K562 (cell line): ENCODE results near the gene MAST1. TPM values are rescaled to one million over a fixed set of nuclear protein-coding genes. Genes with fewer than 3 reads are reported as not detected.
"Not testable (repeated sequence)": the region's sequence is repeated elsewhere in the genome, so short reads cannot be mapped to it uniquely, and the experiment has no call there.

ENCODE experiments used
- ATAC-seq: fragments of 200-7000 bp; cut with Tn5 transposase; 3 replicates; pipeline ENCODE4 v1.9.1; 2020; ENCODE audit warnings: moderate library complexity
- BruUV-seq: library from RNA; stranded (reverse); fragments of 400-500 nt; replicated peaks from 2 replicates; lab custom pipeline; 2021; lab: Mats Ljungman, UMichigan
- CTCF ChIA-PET: fragments of 300-600 bp; formaldehyde crosslinking; extraction: SDS; loops from one replicate; lab custom pipeline; 2021; ENCODE audit warnings: low intra/inter-chr PET ratio; lab: Yijun Ruan, JAX
- POLR2A ChIA-PET: fragments of 300-600, 350-650 bp; sonication (Branson Sonifier 250); formaldehyde crosslinking; extraction: SDS; loops from one replicate; lab custom pipeline; 2021; ENCODE audit warnings: antibody characterized with exemption, inconsistent platforms; lab: Yijun Ruan, JAX
- DNase-seq, 4 experiments: peaks; one replicate each; pipeline versions ENCODE4 v3.0.0 to v3.0.0-alpha.2; 2011 to 2018; ENCODE audit warnings: low spot score in 3 of 4, mixed read lengths in 3 of 4; ENCODE audit errors: extremely low read depth in 1 of 4
- FAIRE-seq: peaks from 2 replicates; lab custom pipeline; 2011; peaks lifted over from hg19 to GRCh38; lab: Jason Lieb, UNC
- H2AFZ ChIP-seq: 2 replicates; pipeline ENCODE4 v1.6.0; 2011; ENCODE audit warnings: low read depth, low read length, control low read depth, inconsistent platforms
- H3K27ac ChIP-seq: fragments of 200-600 bp; 3 replicates; pipeline ENCODE4 v1.8.0; 2011; ENCODE audit warnings: low read depth, mild to moderate bottlenecking, control low read depth, inconsistent platforms, low read length, moderate library complexity, mixed read lengths; ENCODE audit errors: extremely low read depth
- H3K27me3 ChIP-seq, 2 experiments: fragments of 300-600 bp in 1 of 2; 2 replicates in 1 of 2; 3 replicates in 1 of 2; pipeline versions ENCODE4 v1.6.0 to v1.8.0; 2011; ENCODE audit warnings: inconsistent platforms in 2 of 2, low read length in 2 of 2, mild to moderate bottlenecking in 1 of 2, mixed read lengths in 1 of 2, moderate library complexity in 1 of 2; ENCODE audit not compliant: control insufficient read depth in 2 of 2, insufficient read depth in 2 of 2
- H3K36me3 ChIP-seq: fragments of 300-600 bp; 3 replicates; pipeline ENCODE4 v1.8.0; 2011; ENCODE audit warnings: mild to moderate bottlenecking, low read length, inconsistent platforms; ENCODE audit not compliant: control insufficient read depth, insufficient read depth
- H3K4me1 ChIP-seq, 2 experiments: fragments of 200-600 bp in 1 of 2; replicated peaks in 1 of 2; 2 replicates in 1 of 2; 3 replicates in 1 of 2; pipeline versions ENCODE4 v1.5.1 to v1.8.0; 2011; ENCODE audit warnings: inconsistent platforms in 2 of 2, low read length in 2 of 2, mild to moderate bottlenecking in 1 of 2, mixed read lengths in 1 of 2, moderate library complexity in 1 of 2; ENCODE audit not compliant: control insufficient read depth in 2 of 2, insufficient read depth in 2 of 2
- H3K4me2 ChIP-seq: 2 replicates; pipeline ENCODE4 v1.6.1; 2011; ENCODE audit warnings: low read length, control low read depth, inconsistent platforms, mixed read lengths; ENCODE audit not compliant: insufficient read depth
- H3K4me3 ChIP-seq: fragments of 200-600 bp; sonication (generic), shearing (Covaris generic); 2 replicates; pipeline ENCODE4 v1.5.1; 2016; ENCODE audit warnings: control low read depth, inconsistent platforms
- H3K79me2 ChIP-seq: fragments of 200-600 bp; 3 replicates; pipeline ENCODE4 v1.8.0; 2011; ENCODE audit warnings: low read length, inconsistent platforms; ENCODE audit not compliant: control insufficient read depth, insufficient read depth
- H3K9ac ChIP-seq, 2 experiments: 2 replicates each; pipeline versions ENCODE4 v1.6.0 to v1.6.1; 2011; ENCODE audit warnings: low read depth in 2 of 2, low read length in 2 of 2, control low read depth in 1 of 2, inconsistent platforms in 1 of 2, mild to moderate bottlenecking in 1 of 2, mixed read lengths in 1 of 2; ENCODE audit not compliant: insufficient read depth in 1 of 2
- H3K9me1 ChIP-seq: one replicate; pipeline ENCODE4 v1.6.0; 2011; ENCODE audit warnings: inconsistent platforms, mild to moderate bottlenecking, low read length, moderate library complexity; ENCODE audit not compliant: control insufficient read depth, insufficient read depth
- H3K9me3 ChIP-seq: replicated peaks from 2 replicates; pipeline ENCODE4 v1.5.1; 2011; ENCODE audit warnings: low read depth, low read length, inconsistent platforms; ENCODE audit not compliant: control insufficient read depth, insufficient read depth
- H4K20me1 ChIP-seq: replicated peaks from 2 replicates; pipeline ENCODE4 v1.6.1; 2011; ENCODE audit warnings: low read length, inconsistent platforms, mixed read lengths; ENCODE audit not compliant: control insufficient read depth, insufficient read depth
- C11orf30 ChIP-seq: fragments of 450-650 bp; IDR thresholded peaks from 2 replicates; pipeline ENCODE4 v1.6.1; 2016; ENCODE audit warnings: low read depth, mild to moderate bottlenecking
- MAFG ChIP-seq: fragments of 450-650 bp; conservative IDR thresholded peaks from 2 replicates; pipeline ENCODE4 v1.6.1; 2016; ENCODE audit warnings: missing genetic modification characterization, missing compliant biosample characterization
- MXI1 ChIP-seq: IDR thresholded peaks from 2 replicates; pipeline ENCODE4 v1.6.1; 2011; ENCODE audit warnings: low read depth, mild to moderate bottlenecking, improper control_type of control experiment, low read length
- POLR2H ChIP-seq: IDR thresholded peaks from 2 replicates; pipeline ENCODE4 v1.6.1; 2016; ENCODE audit warnings: missing genetic modification characterization, low read depth, mild to moderate bottlenecking, control low read depth, missing compliant biosample characterization, moderate library complexity
- UBTF ChIP-seq, 2 experiments: IDR thresholded peaks; 2 replicates each; pipeline ENCODE4 v1.6.1; 2012; ENCODE audit warnings: improper control_type of control experiment in 2 of 2, low read depth in 2 of 2, low read length in 2 of 2, borderline replicate concordance in 1 of 2
- ZNF174 ChIP-seq: fragments of 250-450 bp; sonication (Bioruptor Pico); IDR thresholded peaks from 2 replicates; pipeline ENCODE4 v1.4.0; 2020; ENCODE audit warnings: mild to moderate bottlenecking
- ZNF316 ChIP-seq: fragments of 450-650 bp; IDR thresholded peaks from 2 replicates; pipeline ENCODE4 v1.6.1; 2016
- ZNF436 ChIP-seq: fragments of 250-450, 450-650 bp; sonication (Bioruptor Pico); formaldehyde crosslinking; IDR thresholded peaks from 2 replicates; pipeline ENCODE4 v1.7.0; 2020; ENCODE audit warnings: mild to moderate bottlenecking
- WGBS: fragments of 100-300 bp; shearing (Covaris generic); methylation state at CpG from one replicate; pipeline ENCODE4 v1.1.6; 2016; ENCODE audit warnings: low coverage, mixed read lengths; ENCODE audit not compliant: insufficient coverage; ENCODE audit errors: missing lambda C conversion rate; 5-methylcytosine and 5-hydroxymethylcytosine counted together
- in situ Hi-C: fragments of 300-500 bp; cut with MboI; formaldehyde crosslinking; loops from 4 replicates; pipeline ENCODE4 v1.15.0; 2018; ENCODE audit warnings: inconsistent platforms, mixed read lengths
- intact Hi-C: fragments of 100-400 bp; cut with micrococcal nuclease; formaldehyde crosslinking; loops from 2 replicates; pipeline ENCODE4 v1.14.2; 2022
- polyA plus RNA-seq, 8 experiments: library from polyadenylated mRNA; depleted of rRNA in 4 of 8; stranded (reverse) in 5 of 8; unstranded in 3 of 8; fragments of >200 nt; fragmentation: Nextera tagmentation in 2 of 8; fragmentation: Illumina TruSeq in 1 of 8; extraction: Ambion mirVana in 2 of 8; extraction: Trizol in 1 of 8; gene quantifications; 2 replicates each; pipeline versions ENCODE4 v1.2.1 to v1.2.3, GENCODE V29; 2011 to 2014; ENCODE audit warnings: inconsistent platforms in 1 of 8, missing spikeins in 1 of 8
- total RNA-seq, 7 experiments: library from RNA; depleted of rRNA in 6 of 7; stranded (reverse); fragments of >200 nt in 6 of 7; fragmentation: Illumina TruSeq in 2 of 7; extraction: Trizol in 2 of 7; gene quantifications; 2 replicates each; pipeline versions ENCODE4 v1.2.1 to v1.2.3, GENCODE V29; 2011 to 2021; ENCODE audit warnings: low replicate concordance in 1 of 7
- TF ChIP-seq, protein P1 (sequence below): fragments of 450-650 bp; IDR thresholded peaks from 2 replicates; pipeline ENCODE4 v1.6.1; 2016

The MAST1 gene
- total and polyA plus RNA-seq, 9 of the 15 experiments (the other 6 are each of a cell fraction or from before 2014, with no cell fraction given) = 0.48 to 10.3 (median 3.9) TPM

GRCh38 chr19:12913851-12914690, 75.8 kb downstream of the MAST1 start (continued):
- TF ChIP-seq ZNF436 (no peak), POLR2H (tag) (no peak), ZNF174 (no peak), MXI1 (no peak), UBTF (IDR thresholded peaks at IDR 0.05; ENCODE audit: borderline replicate concordance in 1 of 2, low read depth in 2 of 2, low read length in 2 of 2) (no peak)

DNA sequence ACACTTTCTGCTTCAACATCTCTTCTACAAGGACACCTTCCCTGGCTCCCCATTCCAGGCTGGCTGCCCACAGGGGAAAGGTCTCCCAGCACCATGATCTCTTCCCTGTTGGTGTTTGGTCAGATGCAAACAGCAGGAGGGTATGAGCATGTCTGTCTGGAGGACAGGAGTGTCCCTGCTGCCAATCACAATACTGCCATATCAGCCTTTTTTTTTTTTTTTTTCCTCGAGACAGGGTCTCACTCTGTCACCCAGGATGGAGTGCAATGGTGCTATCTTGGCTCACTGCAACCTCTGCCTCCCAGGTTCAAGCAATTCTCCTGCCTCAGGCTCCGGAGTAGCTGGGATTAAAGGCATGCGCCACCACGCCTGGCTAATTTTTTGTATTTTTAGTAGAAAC, 77.5 kb downstream of the MAST1 start:
- H3K4me2 ChIP-seq, CTCF ChIA-PET, H3K4me3 ChIP-seq, H3K36me3 ChIP-seq, H3K27ac ChIP-seq, H3K9ac ChIP-seq, DNase-seq, ATAC-seq, H3K27me3 ChIP-seq, H3K9me1 ChIP-seq, BruUV-seq, intact Hi-C loops, H4K20me1 ChIP-seq, FAIRE-seq, in situ Hi-C loops, H3K9me3 ChIP-seq, H2AFZ ChIP-seq, H3K79me2 ChIP-seq: not testable (repeated sequence)
- POLR2A ChIA-PET = interaction anchor here (0.6 to 1.0 kb wide), 3 partner anchors 12 to 27 kb away, joined by 3 to 4 read pairs (median 3); partner anchors contain the start of gene GCDH
- 87% methylated on average over 3 of the region's 4 CpGs for WGBS
- TF ChIP-seq ZNF316 (peak; percentile 86), MAFG (tag) (peak; percentile 51), C11orf30 (peak; percentile 54; the same call in 1 of the 2 replicates)
- TF ChIP-seq, protein P1, sequence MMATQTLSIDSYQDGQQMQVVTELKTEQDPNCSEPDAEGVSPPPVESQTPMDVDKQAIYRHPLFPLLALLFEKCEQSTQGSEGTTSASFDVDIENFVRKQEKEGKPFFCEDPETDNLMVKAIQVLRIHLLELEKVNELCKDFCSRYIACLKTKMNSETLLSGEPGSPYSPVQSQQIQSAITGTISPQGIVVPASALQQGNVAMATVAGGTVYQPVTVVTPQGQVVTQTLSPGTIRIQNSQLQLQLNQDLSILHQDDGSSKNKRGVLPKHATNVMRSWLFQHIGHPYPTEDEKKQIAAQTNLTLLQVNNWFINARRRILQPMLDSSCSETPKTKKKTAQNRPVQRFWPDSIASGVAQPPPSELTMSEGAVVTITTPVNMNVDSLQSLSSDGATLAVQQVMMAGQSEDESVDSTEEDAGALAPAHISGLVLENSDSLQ = peak; percentile 23; the same call in 1 of the 2 replicates
- H3K4me1 ChIP-seq = peaks cover 20 to 24% of the 10 kb centered on the region in 2 experiments
